ENCODE results near the gene ASCL4.

DNA sequence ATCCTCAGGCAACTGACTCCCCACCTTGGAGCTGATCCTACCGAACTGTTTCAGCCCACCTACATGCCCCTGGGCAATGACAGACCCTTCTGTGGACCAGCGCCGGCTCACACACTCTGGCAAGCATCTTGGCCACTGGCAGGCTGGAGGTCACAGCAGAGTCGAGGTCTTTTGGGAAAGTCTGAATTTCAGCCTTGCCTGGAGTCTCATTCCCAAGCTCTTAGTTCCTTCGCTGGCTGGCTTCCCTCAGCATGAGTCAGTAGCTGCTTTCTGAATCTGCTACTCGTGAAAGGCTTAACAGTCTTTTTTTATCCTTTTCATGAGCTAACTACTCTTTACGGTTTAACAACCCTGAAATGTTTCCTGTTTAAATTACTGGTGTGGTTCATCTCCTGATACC is 44.5 kb downstream of the ASCL4 start:
- TF ChIP-seq POLR2AphosphoS5 (IDR thresholded peaks at IDR 0.05; ENCODE audit: low read depth, low read length) (no peak), EED (CRISPR knock-in tag; IDR thresholded peaks at IDR 0.05) (no peak), ATRX (CRISPR knock-in tag; IDR thresholded peaks at IDR 0.05; ENCODE audit: borderline replicate concordance) (no peak), JUN (CRISPR knock-in tag; IDR thresholded peaks at IDR 0.05) (no peak), MYC (CRISPR knock-in tag; IDR thresholded peaks at IDR 0.05; ENCODE audit: borderline replicate concordance) (no peak)
- TF ChIP-seq, protein P1, sequence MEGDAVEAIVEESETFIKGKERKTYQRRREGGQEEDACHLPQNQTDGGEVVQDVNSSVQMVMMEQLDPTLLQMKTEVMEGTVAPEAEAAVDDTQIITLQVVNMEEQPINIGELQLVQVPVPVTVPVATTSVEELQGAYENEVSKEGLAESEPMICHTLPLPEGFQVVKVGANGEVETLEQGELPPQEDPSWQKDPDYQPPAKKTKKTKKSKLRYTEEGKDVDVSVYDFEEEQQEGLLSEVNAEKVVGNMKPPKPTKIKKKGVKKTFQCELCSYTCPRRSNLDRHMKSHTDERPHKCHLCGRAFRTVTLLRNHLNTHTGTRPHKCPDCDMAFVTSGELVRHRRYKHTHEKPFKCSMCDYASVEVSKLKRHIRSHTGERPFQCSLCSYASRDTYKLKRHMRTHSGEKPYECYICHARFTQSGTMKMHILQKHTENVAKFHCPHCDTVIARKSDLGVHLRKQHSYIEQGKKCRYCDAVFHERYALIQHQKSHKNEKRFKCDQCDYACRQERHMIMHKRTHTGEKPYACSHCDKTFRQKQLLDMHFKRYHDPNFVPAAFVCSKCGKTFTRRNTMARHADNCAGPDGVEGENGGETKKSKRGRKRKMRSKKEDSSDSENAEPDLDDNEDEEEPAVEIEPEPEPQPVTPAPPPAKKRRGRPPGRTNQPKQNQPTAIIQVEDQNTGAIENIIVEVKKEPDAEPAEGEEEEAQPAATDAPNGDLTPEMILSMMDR (CRISPR knock-in tag; IDR thresholded peaks at IDR 0.05) = no peak
